ENCODE results near the gene SESN3. TPM values are rescaled to one million over a fixed set of nuclear protein-coding genes. Genes with fewer than 3 reads are reported as not detected.

SESN3 gene
- total RNA-seq, 4 donors from 2014 or later, result 15.4 to 54.6 (median 32.0) TPM

GRCh38 chr11:95148406-95148805, 82.6 kb downstream of the SESN3 start:
- TF ChIP-seq CTCF (IDR thresholded peaks at IDR 0.05; ENCODE audit: low read depth), result no peak

- TF ChIP-seq CTCF (IDR thresholded peaks at IDR 0.05; ENCODE audit: low read depth), result no peak
Observed at GRCh38 chr11:95147364-95147905, 83.6 kb downstream of the SESN3 start.

GRCh38 chr11:95145430-95146060, 85.5 kb downstream of the SESN3 start:
- no peak for TF ChIP-seq CTCF (IDR thresholded peaks at IDR 0.05; ENCODE audit: low read depth)

GRCh38 chr11:95144313-95145235, 86.4 kb downstream of the SESN3 start:
- TF ChIP-seq CTCF (IDR thresholded peaks at IDR 0.05; ENCODE audit: low read depth), result no peak

GRCh38 chr11:95143106-95143681, 87.8 kb downstream of the SESN3 start:
- TF ChIP-seq CTCF (IDR thresholded peaks at IDR 0.05; ENCODE audit: low read depth), result no peak

- TF ChIP-seq CTCF (IDR thresholded peaks at IDR 0.05; ENCODE audit: low read depth), result no peak
Observed at GRCh38 chr11:95142431-95142830, 88.6 kb downstream of the SESN3 start.

All from subcutaneous adipose tissue (tissue), 4 donors.